A549 treated with CpdA at 1 μM for 4 hours (cell line): ENCODE results near the gene PDIA2. TPM values are rescaled to one million over a fixed set of nuclear protein-coding genes. Genes with fewer than 3 reads are reported as not detected.

ENCODE experiments used
- total RNA-seq: library from RNA; stranded (reverse); fragments of 200-300 nt; extraction: Qiagen RNA extraction; gene quantifications from 5 replicates; pipeline ENCODE4 v1.2.3, GENCODE V29; 2022; ENCODE audit warnings: low read depth

PDIA2 gene
- total RNA-seq: 0.23 to 0.89 TPM (median 0.57 TPM) in 4 of 5 replicates, not detected in the other

GRCh38 chr16:283033-283805 lies at the start of gene PDIA2:
PDIA2 (plus strand) TSS chr16:283164; CDS start chr16:283170, 6 bp downstream.

GRCh38 chr16:234468-235305 lies 48.3 kb upstream of the PDIA2 start, which contains the start of gene FAM234A:
FAM234A (plus strand) TSS chr16:234821; CDS start chr16:254414, 19,593 bp downstream.

GRCh38 chr16:275786-276232 lies 7.2 kb upstream of the PDIA2 start, which contains the start of gene RGS11:
RGS11 (minus strand) TSS chr16:275944; CDS start chr16:275911, 33 bp downstream.

GRCh38 chr16:280552-280951 lies 2.4 kb upstream of the PDIA2 start, which contains the start of gene ARHGDIG:
ARHGDIG (plus strand) TSS chr16:280591; CDS start chr16:280681, 90 bp downstream.

Other genes with a start within 250 kb of the PDIA2 start
- 37.5 to 43.1 TPM (median 41.6 TPM) in 5 replicates for gene POLR3K, start 229.6 kb upstream of the PDIA2 start, total RNA-seq
- 59.6 to 78.0 TPM (median 75.6 TPM) in 5 replicates for gene SNRNP25, start 229.3 kb upstream of the PDIA2 start, total RNA-seq
- gene RHBDF1, start 210.5 kb upstream of the PDIA2 start, total RNA-seq: 19.8 to 32.1 TPM (median 28.4 TPM) in 5 replicates
- 54.2 to 80.9 TPM (median 71.8 TPM) in 5 replicates for gene MPG, start 204.9 kb upstream of the PDIA2 start, total RNA-seq
- 23.1 to 31.0 TPM (median 30.2 TPM) in 5 replicates for gene NPRL3, start 144.5 kb upstream of the PDIA2 start, total RNA-seq
- 0.13 TPM in 1 of 5 replicates, not detected in the others for gene HBZ, start 130.5 kb upstream of the PDIA2 start, total RNA-seq
- not detected in 5 replicates for gene HBM, start 117.2 kb upstream of the PDIA2 start, total RNA-seq
- 0.27 to 0.53 TPM (median 0.40 TPM) in 3 of 5 replicates, not detected in the others for gene HBA2, start 110.3 kb upstream of the PDIA2 start, total RNA-seq
- gene HBA1, start 106.5 kb upstream of the PDIA2 start, total RNA-seq: 0.91 to 1.6 TPM (median 1.3 TPM) in 5 replicates
- gene HBQ1, start 102.7 kb upstream of the PDIA2 start, total RNA-seq: 4.6 to 8.4 TPM (median 7.2 TPM) in 5 replicates
- 46.2 to 59.0 TPM (median 55.7 TPM) in 5 replicates for gene LUC7L, start 53.7 kb upstream of the PDIA2 start, total RNA-seq
- 43.8 to 50.6 TPM (median 45.5 TPM) in 5 replicates for gene FAM234A, start 48.3 kb upstream of the PDIA2 start, total RNA-seq
- gene RGS11, start 7.2 kb upstream of the PDIA2 start, total RNA-seq: 3.7 to 5.5 TPM (median 4.1 TPM) in 5 replicates
- 1.8 to 3.8 TPM (median 2.5 TPM) in 5 replicates for gene ARHGDIG, start 2.6 kb upstream of the PDIA2 start, total RNA-seq
- gene AXIN1, start 69.6 kb downstream of the PDIA2 start, total RNA-seq: 27.2 to 35.2 TPM (median 34.5 TPM) in 5 replicates
- 114 to 137 TPM (median 122 TPM) in 5 replicates for gene MRPL28, start 87.4 kb downstream of the PDIA2 start, total RNA-seq
- 22.4 to 38.6 TPM (median 36.8 TPM) in 5 replicates for gene PGAP6, start 98.8 kb downstream of the PDIA2 start, total RNA-seq
- 265 to 436 TPM (median 422 TPM) in 5 replicates for gene NME4, start 114.0 kb downstream of the PDIA2 start, total RNA-seq
- gene DECR2, start 118.7 kb downstream of the PDIA2 start, total RNA-seq: 19.3 to 29.5 TPM (median 28.7 TPM) in 5 replicates
- gene RAB11FIP3, start 142.5 kb downstream of the PDIA2 start, total RNA-seq: 17.3 to 23.6 TPM (median 20.1 TPM) in 5 replicates
- 45.7 to 81.9 TPM (median 75.8 TPM) in 5 replicates for gene CAPN15, start 244.5 kb downstream of the PDIA2 start, total RNA-seq